WTC11 (cell line): ENCODE data around the gene CTNNA3.

Source experiments
- ATF1 ChIP-seq: sonication (generic); formaldehyde crosslinking; IDR thresholded peaks from 2 replicates; pipeline ENCODE4 v1.8.1; 2023; ENCODE audit warnings: mild to moderate bottlenecking, moderate library complexity, missing genetic modification reagents
- FOXJ3 ChIP-seq: sonication (generic); formaldehyde crosslinking; IDR thresholded peaks from 2 replicates; pipeline ENCODE4 v1.9.0; 2021; ENCODE audit warnings: missing genetic modification reagents, mild to moderate bottlenecking, borderline replicate concordance
- IRF2 ChIP-seq: sonication (generic); formaldehyde crosslinking; IDR thresholded peaks from 2 replicates; pipeline ENCODE4 v1.8.0; 2022; ENCODE audit warnings: low read depth, missing genetic modification reagents, borderline replicate concordance
- MYBL2 ChIP-seq: sonication (generic); formaldehyde crosslinking; IDR thresholded peaks from 2 replicates; pipeline ENCODE4 v1.8.1; 2023; ENCODE audit warnings: mild to moderate bottlenecking, moderate library complexity, missing genetic modification reagents
- NFYB ChIP-seq: sonication (generic); formaldehyde crosslinking; conservative IDR thresholded peaks from 2 replicates; pipeline ENCODE4 v1.8.0; 2022; ENCODE audit warnings: low read depth, missing genetic modification reagents
- TP53 ChIP-seq: sonication (generic); formaldehyde crosslinking; IDR thresholded peaks from 2 replicates; pipeline ENCODE4 v1.8.1; 2023; ENCODE audit warnings: mild to moderate bottlenecking, missing genetic modification reagents
- ZNF121 ChIP-seq: sonication (generic); formaldehyde crosslinking; IDR thresholded peaks from 2 replicates; pipeline ENCODE4 v1.8.0; 2023; ENCODE audit warnings: missing genetic modification reagents
- TF ChIP-seq, protein P1 (sequence below): fragments of 200-600 bp; IDR thresholded peaks from 2 replicates; pipeline ENCODE4 v1.8.0; 2022; ENCODE audit warnings: antibody characterized with exemption
- TF ChIP-seq, protein P2 (sequence below): sonication (generic); formaldehyde crosslinking; IDR thresholded peaks from 2 replicates; pipeline ENCODE4 v1.8.1; 2022; ENCODE audit warnings: low read depth, missing genetic modification reagents, borderline replicate concordance
- TF ChIP-seq, protein P3 (sequence below): sonication (generic); formaldehyde crosslinking; IDR thresholded peaks from 2 replicates; pipeline ENCODE4 v1.8.0; 2022; ENCODE audit warnings: mild to moderate bottlenecking, missing genetic modification reagents
- TF ChIP-seq, protein P4 (sequence below): sonication (generic); formaldehyde crosslinking; IDR thresholded peaks from 2 replicates; pipeline ENCODE4 v1.8.0; 2022; ENCODE audit warnings: mild to moderate bottlenecking, missing genetic modification reagents
- TF ChIP-seq, protein P5 (sequence below): sonication (generic); formaldehyde crosslinking; IDR thresholded peaks from 2 replicates; pipeline ENCODE4 v1.8.1; 2022; ENCODE audit warnings: mild to moderate bottlenecking, missing genetic modification reagents, moderate library complexity, borderline replicate concordance

DNA sequence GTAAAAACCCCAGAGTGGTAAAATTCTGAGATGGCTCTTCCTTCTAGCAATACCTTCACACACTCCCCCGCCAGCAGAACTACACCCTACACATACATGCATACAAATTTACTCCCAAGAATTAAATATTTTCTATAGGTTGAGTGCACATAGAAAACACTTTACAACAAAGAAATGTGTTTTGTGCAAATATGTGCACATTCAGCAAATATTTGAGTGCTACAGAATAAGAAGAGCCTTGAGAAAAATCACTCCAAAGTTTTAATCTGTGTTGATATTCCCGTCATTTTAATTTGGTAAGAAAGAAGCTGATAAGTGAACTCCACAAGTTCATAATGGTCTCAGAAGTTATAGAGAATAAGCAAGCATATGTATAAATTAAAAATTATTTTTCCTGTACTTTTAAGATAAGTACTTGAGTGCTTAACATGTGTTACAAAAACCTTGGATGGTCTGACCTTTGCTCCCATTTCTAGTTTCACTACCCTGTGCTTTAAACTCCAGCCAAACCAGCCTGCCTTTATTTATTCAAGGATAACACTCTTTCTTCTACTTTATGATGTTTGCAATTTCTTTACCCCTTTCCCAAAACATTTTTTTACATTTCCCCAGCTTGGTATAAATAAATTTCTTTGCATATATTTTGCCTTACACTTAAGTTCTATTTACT is 1503.7 kb downstream of the CTNNA3 start:
- no peak for TF ChIP-seq MYBL2 (CRISPR knock-in tag)
- TF ChIP-seq, protein P1, sequence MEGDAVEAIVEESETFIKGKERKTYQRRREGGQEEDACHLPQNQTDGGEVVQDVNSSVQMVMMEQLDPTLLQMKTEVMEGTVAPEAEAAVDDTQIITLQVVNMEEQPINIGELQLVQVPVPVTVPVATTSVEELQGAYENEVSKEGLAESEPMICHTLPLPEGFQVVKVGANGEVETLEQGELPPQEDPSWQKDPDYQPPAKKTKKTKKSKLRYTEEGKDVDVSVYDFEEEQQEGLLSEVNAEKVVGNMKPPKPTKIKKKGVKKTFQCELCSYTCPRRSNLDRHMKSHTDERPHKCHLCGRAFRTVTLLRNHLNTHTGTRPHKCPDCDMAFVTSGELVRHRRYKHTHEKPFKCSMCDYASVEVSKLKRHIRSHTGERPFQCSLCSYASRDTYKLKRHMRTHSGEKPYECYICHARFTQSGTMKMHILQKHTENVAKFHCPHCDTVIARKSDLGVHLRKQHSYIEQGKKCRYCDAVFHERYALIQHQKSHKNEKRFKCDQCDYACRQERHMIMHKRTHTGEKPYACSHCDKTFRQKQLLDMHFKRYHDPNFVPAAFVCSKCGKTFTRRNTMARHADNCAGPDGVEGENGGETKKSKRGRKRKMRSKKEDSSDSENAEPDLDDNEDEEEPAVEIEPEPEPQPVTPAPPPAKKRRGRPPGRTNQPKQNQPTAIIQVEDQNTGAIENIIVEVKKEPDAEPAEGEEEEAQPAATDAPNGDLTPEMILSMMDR: no peak
- TF ChIP-seq, protein P2, sequence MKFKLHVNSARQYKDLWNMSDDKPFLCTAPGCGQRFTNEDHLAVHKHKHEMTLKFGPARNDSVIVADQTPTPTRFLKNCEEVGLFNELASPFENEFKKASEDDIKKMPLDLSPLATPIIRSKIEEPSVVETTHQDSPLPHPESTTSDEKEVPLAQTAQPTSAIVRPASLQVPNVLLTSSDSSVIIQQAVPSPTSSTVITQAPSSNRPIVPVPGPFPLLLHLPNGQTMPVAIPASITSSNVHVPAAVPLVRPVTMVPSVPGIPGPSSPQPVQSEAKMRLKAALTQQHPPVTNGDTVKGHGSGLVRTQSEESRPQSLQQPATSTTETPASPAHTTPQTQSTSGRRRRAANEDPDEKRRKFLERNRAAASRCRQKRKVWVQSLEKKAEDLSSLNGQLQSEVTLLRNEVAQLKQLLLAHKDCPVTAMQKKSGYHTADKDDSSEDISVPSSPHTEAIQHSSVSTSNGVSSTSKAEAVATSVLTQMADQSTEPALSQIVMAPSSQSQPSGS (CRISPR knock-in tag): no peak
- no peak for TF ChIP-seq NFYB
- TF ChIP-seq, protein P3, sequence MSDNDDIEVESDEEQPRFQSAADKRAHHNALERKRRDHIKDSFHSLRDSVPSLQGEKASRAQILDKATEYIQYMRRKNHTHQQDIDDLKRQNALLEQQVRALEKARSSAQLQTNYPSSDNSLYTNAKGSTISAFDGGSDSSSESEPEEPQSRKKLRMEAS (CRISPR knock-in tag): no peak
- TF ChIP-seq IRF2: no peak
- no peak for TF ChIP-seq TP53 (CRISPR knock-in tag)
- TF ChIP-seq, protein P4, sequence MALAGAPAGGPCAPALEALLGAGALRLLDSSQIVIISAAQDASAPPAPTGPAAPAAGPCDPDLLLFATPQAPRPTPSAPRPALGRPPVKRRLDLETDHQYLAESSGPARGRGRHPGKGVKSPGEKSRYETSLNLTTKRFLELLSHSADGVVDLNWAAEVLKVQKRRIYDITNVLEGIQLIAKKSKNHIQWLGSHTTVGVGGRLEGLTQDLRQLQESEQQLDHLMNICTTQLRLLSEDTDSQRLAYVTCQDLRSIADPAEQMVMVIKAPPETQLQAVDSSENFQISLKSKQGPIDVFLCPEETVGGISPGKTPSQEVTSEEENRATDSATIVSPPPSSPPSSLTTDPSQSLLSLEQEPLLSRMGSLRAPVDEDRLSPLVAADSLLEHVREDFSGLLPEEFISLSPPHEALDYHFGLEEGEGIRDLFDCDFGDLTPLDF (CRISPR knock-in tag): no peak
- TF ChIP-seq ZNF121 (CRISPR knock-in tag): no peak
- TF ChIP-seq FOXJ3 (CRISPR knock-in tag): no peak
- TF ChIP-seq, protein P5, sequence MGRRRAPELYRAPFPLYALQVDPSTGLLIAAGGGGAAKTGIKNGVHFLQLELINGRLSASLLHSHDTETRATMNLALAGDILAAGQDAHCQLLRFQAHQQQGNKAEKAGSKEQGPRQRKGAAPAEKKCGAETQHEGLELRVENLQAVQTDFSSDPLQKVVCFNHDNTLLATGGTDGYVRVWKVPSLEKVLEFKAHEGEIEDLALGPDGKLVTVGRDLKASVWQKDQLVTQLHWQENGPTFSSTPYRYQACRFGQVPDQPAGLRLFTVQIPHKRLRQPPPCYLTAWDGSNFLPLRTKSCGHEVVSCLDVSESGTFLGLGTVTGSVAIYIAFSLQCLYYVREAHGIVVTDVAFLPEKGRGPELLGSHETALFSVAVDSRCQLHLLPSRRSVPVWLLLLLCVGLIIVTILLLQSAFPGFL (CRISPR knock-in tag): no peak
- no peak for TF ChIP-seq ATF1 (CRISPR knock-in tag)
